ENCODE results near the gene TMUB1. TPM values are rescaled to one million over a fixed set of nuclear protein-coding genes. Genes with fewer than 3 reads are reported as not detected.
A peak's percentile ranks its signal among the peaks of the same experiment; 100 is the strongest.

TMUB1 gene
- total RNA-seq, 4 donors from 2014 or later = 2.9 to 32.8 (median 8.6) TPM

GRCh38 chr7:151057506-151057988, 25.7 kb downstream of the TMUB1 start, which contains the start of gene CDK5:
CDK5 (minus strand) TSS chr7:151057897; CDS start chr7:151057848, 49 bp downstream.
- Histone ChIP-seq H3K36me3 (no peaks in the 10 kb centered on the region), H3K4me3 (peak within 1 kb of the TSS; percentile 58 to 82), H3K27me3 (no peaks in the 10 kb centered on the region), H3K4me1 (peaks cover 0 to 31% of the 10 kb centered on the region in 2 donors), H3K27ac (peak within 1 kb of the TSS; percentile 98 to 99), H3K9me3 (no peaks in the 10 kb centered on the region)
- intact Hi-C loops (cut with DNase I; ENCODE audit: low total_unique reads) = no loop called here
- no peak for TF ChIP-seq POLR2A (IDR thresholded peaks at IDR 0.05)
- DNase-seq = peak in 1 of 2 donors; percentile 39

DNA sequence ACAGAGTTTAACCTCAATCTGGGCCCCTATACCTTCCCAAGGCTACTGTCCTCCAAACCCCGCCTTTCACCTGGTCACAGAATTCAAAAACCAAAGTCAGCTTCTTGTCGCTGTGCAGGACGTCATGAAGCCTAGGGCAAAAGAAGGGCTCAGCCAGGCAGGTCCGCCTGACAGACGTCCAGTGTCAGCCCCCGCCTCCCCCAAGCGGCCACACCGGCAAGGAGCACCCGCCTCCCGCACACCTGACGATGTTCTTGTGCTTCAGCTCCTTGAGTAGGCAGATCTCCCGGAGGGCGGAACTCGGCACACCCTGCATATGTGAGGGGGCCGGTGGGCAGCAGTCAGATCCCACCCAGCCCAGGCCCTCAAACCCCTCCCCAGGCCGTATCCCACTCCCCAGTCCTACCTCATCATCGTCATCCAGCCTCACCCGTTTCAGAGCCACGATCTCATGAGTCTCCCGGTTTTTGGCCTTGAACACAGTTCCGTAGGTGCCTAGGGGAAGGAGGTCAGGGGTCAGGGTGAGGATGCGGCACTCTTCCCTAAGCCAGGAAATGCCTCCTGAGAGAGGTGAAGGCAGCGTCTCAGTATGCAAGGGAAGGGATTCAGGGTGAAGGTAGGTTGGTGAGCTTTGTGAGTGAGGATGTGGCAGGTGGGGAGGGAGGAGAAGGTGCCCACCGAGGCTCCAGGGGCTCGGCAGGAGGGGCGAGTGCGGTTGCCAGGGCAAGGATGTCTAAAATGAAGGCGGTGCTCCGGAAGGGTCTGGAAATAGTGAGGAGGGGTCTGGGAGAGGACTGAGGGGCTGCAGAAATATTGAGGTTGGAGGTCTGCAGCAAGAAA, 26.4 kb downstream of the TMUB1 start:
- H3K4me1 ChIP-seq = peaks cover 0 to 26% of the 10 kb centered on the region in 2 donors
- intact Hi-C loops (cut with DNase I; ENCODE audit: low total_unique reads) = no loop called here
- no peaks in the 10 kb centered on the region for H3K9me3 ChIP-seq
- H3K27ac ChIP-seq = peak overlapping the region in 1 of 2 donors; percentile 99
- H3K27me3 ChIP-seq = no peaks in the 10 kb centered on the region
- TF ChIP-seq, protein P1, sequence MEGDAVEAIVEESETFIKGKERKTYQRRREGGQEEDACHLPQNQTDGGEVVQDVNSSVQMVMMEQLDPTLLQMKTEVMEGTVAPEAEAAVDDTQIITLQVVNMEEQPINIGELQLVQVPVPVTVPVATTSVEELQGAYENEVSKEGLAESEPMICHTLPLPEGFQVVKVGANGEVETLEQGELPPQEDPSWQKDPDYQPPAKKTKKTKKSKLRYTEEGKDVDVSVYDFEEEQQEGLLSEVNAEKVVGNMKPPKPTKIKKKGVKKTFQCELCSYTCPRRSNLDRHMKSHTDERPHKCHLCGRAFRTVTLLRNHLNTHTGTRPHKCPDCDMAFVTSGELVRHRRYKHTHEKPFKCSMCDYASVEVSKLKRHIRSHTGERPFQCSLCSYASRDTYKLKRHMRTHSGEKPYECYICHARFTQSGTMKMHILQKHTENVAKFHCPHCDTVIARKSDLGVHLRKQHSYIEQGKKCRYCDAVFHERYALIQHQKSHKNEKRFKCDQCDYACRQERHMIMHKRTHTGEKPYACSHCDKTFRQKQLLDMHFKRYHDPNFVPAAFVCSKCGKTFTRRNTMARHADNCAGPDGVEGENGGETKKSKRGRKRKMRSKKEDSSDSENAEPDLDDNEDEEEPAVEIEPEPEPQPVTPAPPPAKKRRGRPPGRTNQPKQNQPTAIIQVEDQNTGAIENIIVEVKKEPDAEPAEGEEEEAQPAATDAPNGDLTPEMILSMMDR (IDR thresholded peaks at IDR 0.05) = no peak
- TF ChIP-seq POLR2A (IDR thresholded peaks at IDR 0.05) = no peak
- H3K4me3 ChIP-seq = peak overlapping the region; percentile 58 to 82
- DNase-seq = no peak
- H3K36me3 ChIP-seq = no peaks in the 10 kb centered on the region

GRCh38 chr7:151056283-151056665, 27.0 kb downstream of the TMUB1 start:
- H3K36me3 ChIP-seq = no peaks in the 10 kb centered on the region
- intact Hi-C loops (cut with DNase I; ENCODE audit: low total_unique reads) = no loop called here
- no peak overlapping the region for H3K4me3 ChIP-seq
- DNase-seq = no peak
- no peaks in the 10 kb centered on the region for H3K27me3 ChIP-seq
- TF ChIP-seq, protein P1 (IDR thresholded peaks at IDR 0.05) = no peak
- TF ChIP-seq POLR2A (IDR thresholded peaks at IDR 0.05) = no peak
- H3K9me3 ChIP-seq = no peaks in the 10 kb centered on the region
- peaks cover 0 to 23% of the 10 kb centered on the region in 2 donors for H3K4me1 ChIP-seq
- no peak overlapping the region for H3K27ac ChIP-seq

DNA sequence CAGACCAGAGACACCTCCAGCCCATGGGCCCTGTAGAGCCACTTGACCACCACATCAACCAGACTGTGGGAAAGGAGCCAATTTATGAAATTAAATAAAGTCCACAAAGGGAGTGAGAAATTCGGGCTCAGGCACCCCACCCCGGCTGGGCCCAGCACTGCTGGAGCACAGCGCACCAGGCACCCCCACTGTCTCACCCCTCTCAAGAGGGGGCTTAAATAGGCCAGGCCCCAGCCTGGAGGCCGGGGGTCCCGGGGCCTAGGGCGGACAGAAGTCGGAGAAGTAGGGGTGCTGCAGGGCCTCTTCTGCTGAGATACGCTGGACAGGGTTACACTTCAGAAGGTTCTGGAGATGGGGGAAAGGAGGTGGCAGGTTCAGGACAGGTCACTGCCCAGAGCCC, 29.5 kb downstream of the TMUB1 start:
- H3K27me3 ChIP-seq = no peaks in the 10 kb centered on the region
- H3K9me3 ChIP-seq = no peaks in the 10 kb centered on the region
- H3K27ac ChIP-seq = no peak overlapping the region
- peaks cover 0 to 17% of the 10 kb centered on the region in 2 donors for H3K4me1 ChIP-seq
- DNase-seq = no peak
- intact Hi-C loops (cut with DNase I; ENCODE audit: low total_unique reads) = no loop called here
- no peaks in the 10 kb centered on the region for H3K36me3 ChIP-seq
- TF ChIP-seq POLR2A (IDR thresholded peaks at IDR 0.05) = no peak
- TF ChIP-seq, protein P1 (IDR thresholded peaks at IDR 0.05) = no peak
- no peak overlapping the region for H3K4me3 ChIP-seq

GRCh38 chr7:151053096-151053495, 30.2 kb downstream of the TMUB1 start:
- peaks cover 0 to 17% of the 10 kb centered on the region in 2 donors for H3K4me1 ChIP-seq
- H3K27me3 ChIP-seq = no peaks in the 10 kb centered on the region
- DNase-seq = no peak
- intact Hi-C loops (cut with DNase I; ENCODE audit: low total_unique reads) = no loop called here
- H3K9me3 ChIP-seq = no peaks in the 10 kb centered on the region
- H3K27ac ChIP-seq = no peak overlapping the region
- TF ChIP-seq, protein P1 (IDR thresholded peaks at IDR 0.05) = no peak
- no peak for TF ChIP-seq POLR2A (IDR thresholded peaks at IDR 0.05)
- H3K36me3 ChIP-seq = no peaks in the 10 kb centered on the region
- H3K4me3 ChIP-seq = no peak overlapping the region
